GM12878 (cell line): Measurements from ENCODE around the gene COG1. TPM values are rescaled to one million over a fixed set of nuclear protein-coding genes. Genes with fewer than 3 reads are reported as not detected.

Experiments used
- ATAC-seq: fragments of 200-7000 bp; cut with Tn5 transposase; 3 replicates; pipeline ENCODE4 v1.9.1; 2020; ENCODE audit warnings: mild to moderate bottlenecking, moderate library complexity
- BruUV-seq: library from RNA; stranded (reverse); fragments of 400-500 nt; replicated peaks from 2 replicates; lab custom pipeline; 2021; lab: Mats Ljungman, UMichigan
- CTCF ChIA-PET: fragments of 300-600 bp; sonication (Branson Sonifier 250); formaldehyde crosslinking; extraction: SDS; loops from one replicate; lab custom pipeline; 2021; ENCODE audit warnings: inconsistent platforms; lab: Yijun Ruan, JAX
- POLR2A ChIA-PET: fragments of 350-600 bp; formaldehyde crosslinking; extraction: SDS; loops from one replicate; lab custom pipeline; 2021; ENCODE audit warnings: inconsistent platforms; lab: Charles Lee
- RAD21 ChIA-PET: fragments of 300-600 bp; sonication (Branson Sonifier 250); formaldehyde crosslinking; loops from one replicate; lab custom pipeline; 2023; ENCODE audit warnings: antibody characterized with exemption; ENCODE audit not compliant: unreplicated experiment; lab: Charles Lee
- SMC1A ChIA-PET: fragments of 300-600 bp; sonication (Branson Sonifier 250); formaldehyde crosslinking; loops from one replicate; lab custom pipeline; 2023; ENCODE audit not compliant: unreplicated experiment, uncharacterized antibody; lab: Charles Lee
- DNase-seq: peaks from one replicate; pipeline ENCODE4 v3.0.0-alpha.2; 2011; ENCODE audit warnings: low read depth, low spot score
- FAIRE-seq: peaks from 3 replicates; lab custom pipeline; 2011; peaks lifted over from hg19 to GRCh38; lab: Jason Lieb, UNC
- H2AFZ ChIP-seq: 2 replicates; pipeline ENCODE4 v1.6.0; 2011; ENCODE audit warnings: low read depth, low read length, control low read depth; ENCODE audit not compliant: control insufficient read depth
- H3K27ac ChIP-seq: 2 replicates; pipeline ENCODE4 v1.5.1; 2011; ENCODE audit warnings: control low read depth; ENCODE audit not compliant: control insufficient read depth, insufficient read depth
- H3K27me3 ChIP-seq, 2 experiments: replicated peaks in 1 of 2; 2 replicates each; pipeline versions ENCODE4 v1.6.0 to v1.6.1; 2011; ENCODE audit warnings: low read length in 1 of 2; ENCODE audit not compliant: control insufficient read depth in 2 of 2, insufficient read depth in 2 of 2
- H3K36me3 ChIP-seq, 2 experiments: 2 replicates each; pipeline ENCODE4 v1.5.1; 2011; ENCODE audit warnings: low read length in 1 of 2; ENCODE audit not compliant: control insufficient read depth in 2 of 2, insufficient read depth in 2 of 2
- H3K4me1 ChIP-seq: 2 replicates; pipeline ENCODE4 v1.6.1; 2011; ENCODE audit warnings: mild to moderate bottlenecking, low read length, moderate library complexity, mixed read lengths; ENCODE audit not compliant: control insufficient read depth, insufficient read depth
- H3K4me2 ChIP-seq: 2 replicates; pipeline ENCODE4 v1.6.0; 2011; ENCODE audit warnings: control low read depth; ENCODE audit not compliant: control insufficient read depth, insufficient read depth
- H3K4me3 ChIP-seq: fragments of 200-600 bp; sonication (generic); 2 replicates; pipeline ENCODE4 v1.5.1; 2016
- H3K79me2 ChIP-seq: 2 replicates; pipeline ENCODE4 v1.6.0; 2011; ENCODE audit warnings: low read length; ENCODE audit not compliant: control insufficient read depth, insufficient read depth
- H3K9ac ChIP-seq: 2 replicates; pipeline ENCODE4 v1.8.0; 2011; ENCODE audit warnings: low read length, control low read depth, mixed read lengths; ENCODE audit not compliant: control insufficient read depth, insufficient read depth
- H3K9me3 ChIP-seq: replicated peaks from 3 replicates; pipeline ENCODE4 v1.5.1; 2011; ENCODE audit warnings: mild to moderate bottlenecking, low read length; ENCODE audit not compliant: control insufficient read depth, insufficient read depth
- H4K20me1 ChIP-seq: 2 replicates; pipeline ENCODE4 v1.6.0; 2011; ENCODE audit not compliant: control insufficient read depth, insufficient read depth
- BACH1 ChIP-seq: fragments of 450-650 bp; IDR thresholded peaks from 2 replicates; pipeline ENCODE4 v1.6.1; 2017; ENCODE audit warnings: mild to moderate bottlenecking, borderline replicate concordance
- CBX3 ChIP-seq: fragments of 200-600 bp; sonication (generic); IDR thresholded peaks from 2 replicates; pipeline ENCODE4 v1.6.1; 2016; ENCODE audit warnings: low read depth, borderline replicate concordance
- CBX5 ChIP-seq: sonication (generic); IDR thresholded peaks from 2 replicates; pipeline ENCODE4 v1.6.1; 2016; ENCODE audit warnings: low read depth, moderate library complexity, mild to moderate bottlenecking, inconsistent platforms
- CHD2 ChIP-seq: IDR thresholded peaks from 2 replicates; pipeline ENCODE4 v1.6.1; 2011; ENCODE audit warnings: low read depth, low read length, improper control_type of control experiment, borderline replicate concordance
- EZH2 ChIP-seq: IDR thresholded peaks from 2 replicates; pipeline ENCODE4 v1.6.1; 2012; ENCODE audit warnings: low read depth, mild to moderate bottlenecking, control low read depth, inconsistent platforms, low read length, borderline replicate concordance; ENCODE audit not compliant: control insufficient read depth
- FOXK2 ChIP-seq: fragments of 450-650 bp; IDR thresholded peaks from 2 replicates; pipeline ENCODE4 v1.6.1; 2017; ENCODE audit warnings: mild to moderate bottlenecking, moderate library complexity
- POLR2A ChIP-seq: IDR thresholded peaks from 2 replicates; pipeline ENCODE4 v1.6.1; 2011; ENCODE audit warnings: low read depth, mild to moderate bottlenecking, low read length
- SUZ12 ChIP-seq: fragments of 200-600 bp; sonication (generic); IDR thresholded peaks from one replicate; pipeline ENCODE4 v1.6.1; 2018; ENCODE audit warnings: antibody characterized with exemption, mild to moderate bottlenecking; ENCODE audit not compliant: unreplicated experiment
- USF2 ChIP-seq: IDR thresholded peaks from 2 replicates; pipeline ENCODE4 v1.6.1; 2011; ENCODE audit warnings: low read depth, low read length, improper control_type of control experiment, borderline replicate concordance
- ZBTB40 ChIP-seq: fragments of 450-650 bp; IDR thresholded peaks from 2 replicates; pipeline ENCODE4 v1.6.1; 2016; ENCODE audit warnings: mild to moderate bottlenecking, moderate library complexity, borderline replicate concordance
- ZNF207 ChIP-seq: fragments of 450-650 bp; IDR thresholded peaks from 2 replicates; pipeline ENCODE4 v1.6.1; 2014; ENCODE audit warnings: antibody characterized with exemption, mild to moderate bottlenecking, borderline replicate concordance
- ZNF384 ChIP-seq: IDR thresholded peaks from 2 replicates; pipeline ENCODE4 v1.6.1; 2012; ENCODE audit warnings: low read depth, mild to moderate bottlenecking, low read length, improper control_type of control experiment, borderline replicate concordance
- ZZZ3 ChIP-seq: IDR thresholded peaks from 2 replicates; pipeline ENCODE4 v1.6.1; 2011; ENCODE audit warnings: low read depth; ENCODE audit not compliant: control insufficient read depth, insufficient read length
- WGBS: methylation state at CpG from one replicate; pipeline ENCODE4 v1.1.6; 2016; ENCODE audit warnings: low lambda C conversion rate; ENCODE audit not compliant: insufficient replicate concordance, insufficient coverage; ENCODE audit errors: missing lambda C conversion rate; 5-methylcytosine and 5-hydroxymethylcytosine counted together
- in situ Hi-C: fragments of 300-500 bp; cut with MboI; formaldehyde crosslinking; loops from 9 replicates; pipeline ENCODE4 v1.14.3; 2018; ENCODE audit warnings: mixed read lengths
- intact Hi-C: fragments of 100-400 bp; cut with micrococcal nuclease; formaldehyde crosslinking; loops from one replicate; pipeline ENCODE4 v1.14.2; 2022; ENCODE audit not compliant: unreplicated experiment
- polyA plus RNA-seq, 11 experiments: library from polyadenylated mRNA; depleted of rRNA in 4 of 11; unstranded in 6 of 11; stranded (reverse) in 5 of 11; fragments of >200 nt; fragmentation: Nextera tagmentation in 4 of 11; fragmentation: Illumina TruSeq in 1 of 11; extraction: Ambion mirVana in 4 of 11; extraction: Trizol in 1 of 11; gene quantifications; 1 replicate in 1 of 11; 2 replicates in 10 of 11; pipeline versions ENCODE4 v1.2.1 to v1.2.3, GENCODE V29; 2011 to 2016; ENCODE audit warnings: inconsistent platforms in 2 of 11, missing spikeins in 2 of 11, low read depth in 1 of 11
- total RNA-seq, 4 experiments: library from RNA; depleted of rRNA in 3 of 4; stranded (reverse); fragments of >200 nt in 3 of 4; fragmentation: Illumina TruSeq in 1 of 4; extraction: Trizol in 1 of 4; gene quantifications; 2 replicates each; pipeline versions ENCODE4 v1.2.1 to v1.2.3, GENCODE V29; 2013 to 2021
- TF ChIP-seq, protein P1 (sequence below): IDR thresholded peaks from 2 replicates; pipeline ENCODE4 v1.6.1; 2012; ENCODE audit warnings: improper control_type of control experiment, low read depth, low read length; ENCODE audit not compliant: insufficient replicate concordance

COG1 gene
- total and polyA plus RNA-seq, 10 of the 15 experiments (the other 5 are each of a cell fraction or from before 2014, with no cell fraction given): 10.5 to 24.1 (median 18.1) TPM

GRCh38 chr17:73257516-73257915 is 64.7 kb downstream of the COG1 start:
- no peak for TF ChIP-seq ZBTB40
- no peak for TF ChIP-seq FOXK2
- TF ChIP-seq ZZZ3: no peak
- TF ChIP-seq ZNF384: no peak
- TF ChIP-seq CBX5: no peak
- no peak for TF ChIP-seq SUZ12
- no peak for TF ChIP-seq POLR2A
- TF ChIP-seq, protein P1, sequence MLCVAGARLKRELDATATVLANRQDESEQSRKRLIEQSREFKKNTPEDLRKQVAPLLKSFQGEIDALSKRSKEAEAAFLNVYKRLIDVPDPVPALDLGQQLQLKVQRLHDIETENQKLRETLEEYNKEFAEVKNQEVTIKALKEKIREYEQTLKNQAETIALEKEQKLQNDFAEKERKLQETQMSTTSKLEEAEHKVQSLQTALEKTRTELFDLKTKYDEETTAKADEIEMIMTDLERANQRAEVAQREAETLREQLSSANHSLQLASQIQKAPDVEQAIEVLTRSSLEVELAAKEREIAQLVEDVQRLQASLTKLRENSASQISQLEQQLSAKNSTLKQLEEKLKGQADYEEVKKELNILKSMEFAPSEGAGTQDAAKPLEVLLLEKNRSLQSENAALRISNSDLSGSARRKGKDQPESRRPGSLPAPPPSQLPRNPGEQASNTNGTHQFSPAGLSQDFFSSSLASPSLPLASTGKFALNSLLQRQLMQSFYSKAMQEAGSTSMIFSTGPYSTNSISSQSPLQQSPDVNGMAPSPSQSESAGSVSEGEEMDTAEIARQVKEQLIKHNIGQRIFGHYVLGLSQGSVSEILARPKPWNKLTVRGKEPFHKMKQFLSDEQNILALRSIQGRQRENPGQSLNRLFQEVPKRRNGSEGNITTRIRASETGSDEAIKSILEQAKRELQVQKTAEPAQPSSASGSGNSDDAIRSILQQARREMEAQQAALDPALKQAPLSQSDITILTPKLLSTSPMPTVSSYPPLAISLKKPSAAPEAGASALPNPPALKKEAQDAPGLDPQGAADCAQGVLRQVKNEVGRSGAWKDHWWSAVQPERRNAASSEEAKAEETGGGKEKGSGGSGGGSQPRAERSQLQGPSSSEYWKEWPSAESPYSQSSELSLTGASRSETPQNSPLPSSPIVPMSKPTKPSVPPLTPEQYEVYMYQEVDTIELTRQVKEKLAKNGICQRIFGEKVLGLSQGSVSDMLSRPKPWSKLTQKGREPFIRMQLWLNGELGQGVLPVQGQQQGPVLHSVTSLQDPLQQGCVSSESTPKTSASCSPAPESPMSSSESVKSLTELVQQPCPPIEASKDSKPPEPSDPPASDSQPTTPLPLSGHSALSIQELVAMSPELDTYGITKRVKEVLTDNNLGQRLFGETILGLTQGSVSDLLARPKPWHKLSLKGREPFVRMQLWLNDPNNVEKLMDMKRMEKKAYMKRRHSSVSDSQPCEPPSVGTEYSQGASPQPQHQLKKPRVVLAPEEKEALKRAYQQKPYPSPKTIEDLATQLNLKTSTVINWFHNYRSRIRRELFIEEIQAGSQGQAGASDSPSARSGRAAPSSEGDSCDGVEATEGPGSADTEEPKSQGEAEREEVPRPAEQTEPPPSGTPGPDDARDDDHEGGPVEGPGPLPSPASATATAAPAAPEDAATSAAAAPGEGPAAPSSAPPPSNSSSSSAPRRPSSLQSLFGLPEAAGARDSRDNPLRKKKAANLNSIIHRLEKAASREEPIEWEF: no peak
- TF ChIP-seq CHD2: no peak
- no peak for TF ChIP-seq USF2
- TF ChIP-seq EZH2: no peak
- TF ChIP-seq CBX3: no peak
- TF ChIP-seq ZNF207: no peak
- TF ChIP-seq BACH1: no peak
- H3K79me2 ChIP-seq: no peaks in the 10 kb centered on the region
- no peak overlapping the region for H2AFZ ChIP-seq
- ChIA-PET RAD21 (interaction anchor here (0.6 to 11.2 kb wide), 6 partner anchors 9 to 112 kb away, joined by 3 to 218 read pairs (median 3); no protein-coding TSS in a partner anchor), SMC1A (interaction anchor here (0.7 to 16.1 kb wide), 3 partner anchors 29 to 111 kb away, joined by 3 to 261 read pairs (median 4); no protein-coding TSS in a partner anchor), POLR2A (interaction anchor here (0.7 kb wide), 2 partner anchors 57 to 82 kb away, joined by 3 to 5 read pairs; no protein-coding TSS in a partner anchor), CTCF (interaction anchor here (0.6 to 6.0 kb wide), 4 partner anchors 11 to 523 kb away, joined by 3 to 66 read pairs (median 4); no protein-coding TSS in a partner anchor)
- H3K4me3 ChIP-seq: no peak overlapping the region
- DNase-seq (no peak), FAIRE-seq (no peak), ATAC-seq (no peak)
- BruUV-seq: no TSS peak
- 56% methylated on average over 6 of the region's 6 CpGs for WGBS
- no peak overlapping the region for H3K27ac ChIP-seq
- no peaks in the 10 kb centered on the region for H4K20me1 ChIP-seq
- no peaks in the 10 kb centered on the region for H3K9me3 ChIP-seq
- no peaks in the 10 kb centered on the region for H3K27me3 ChIP-seq
- H3K36me3 ChIP-seq: no peaks in the 10 kb centered on the region
- H3K4me1 ChIP-seq: no peaks in the 10 kb centered on the region
- intact Hi-C loops: no loop called here
- H3K9ac ChIP-seq: no peak overlapping the region
- no peak overlapping the region for H3K4me2 ChIP-seq
- in situ Hi-C loops: no loop called here
